ENCODE measurements around the gene BBOF1.
A peak's percentile ranks its signal among the peaks of the same experiment; 100 is the strongest.

BBOF1 gene

DNA sequence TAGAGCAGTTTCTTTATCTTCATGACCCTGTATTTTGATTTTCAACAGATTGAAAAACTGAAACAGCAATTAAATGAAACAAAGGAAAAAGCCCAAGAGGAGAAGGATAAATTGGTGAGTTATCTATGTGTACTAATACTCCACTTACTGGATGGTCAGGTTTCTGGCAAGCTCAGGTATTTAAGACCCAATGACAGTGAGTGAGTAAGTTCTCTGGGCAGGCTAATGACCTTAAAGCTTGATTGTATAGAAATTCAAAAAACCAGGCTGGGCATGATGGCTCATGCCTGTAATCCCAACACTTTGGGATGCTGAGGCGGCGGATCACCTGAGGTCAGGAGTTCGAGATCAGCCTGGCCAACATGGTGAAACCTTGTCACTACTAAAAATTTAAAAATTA, 10.0 kb downstream of the BBOF1 start:
- in situ Hi-C loops (cut with MboI; ENCODE audit: low pct_unique_long_range_greater_than_20kb, low sequenced_read_pairs, unreplicated experiment): no loop called here
- TF ChIP-seq, protein P1, sequence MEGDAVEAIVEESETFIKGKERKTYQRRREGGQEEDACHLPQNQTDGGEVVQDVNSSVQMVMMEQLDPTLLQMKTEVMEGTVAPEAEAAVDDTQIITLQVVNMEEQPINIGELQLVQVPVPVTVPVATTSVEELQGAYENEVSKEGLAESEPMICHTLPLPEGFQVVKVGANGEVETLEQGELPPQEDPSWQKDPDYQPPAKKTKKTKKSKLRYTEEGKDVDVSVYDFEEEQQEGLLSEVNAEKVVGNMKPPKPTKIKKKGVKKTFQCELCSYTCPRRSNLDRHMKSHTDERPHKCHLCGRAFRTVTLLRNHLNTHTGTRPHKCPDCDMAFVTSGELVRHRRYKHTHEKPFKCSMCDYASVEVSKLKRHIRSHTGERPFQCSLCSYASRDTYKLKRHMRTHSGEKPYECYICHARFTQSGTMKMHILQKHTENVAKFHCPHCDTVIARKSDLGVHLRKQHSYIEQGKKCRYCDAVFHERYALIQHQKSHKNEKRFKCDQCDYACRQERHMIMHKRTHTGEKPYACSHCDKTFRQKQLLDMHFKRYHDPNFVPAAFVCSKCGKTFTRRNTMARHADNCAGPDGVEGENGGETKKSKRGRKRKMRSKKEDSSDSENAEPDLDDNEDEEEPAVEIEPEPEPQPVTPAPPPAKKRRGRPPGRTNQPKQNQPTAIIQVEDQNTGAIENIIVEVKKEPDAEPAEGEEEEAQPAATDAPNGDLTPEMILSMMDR (IDR thresholded peaks at IDR 0.05; ENCODE audit: extremely low read depth, insufficient read depth, missing control alignments): no peak
- DNase-seq (ENCODE audit: low spot score): no peak

DNA sequence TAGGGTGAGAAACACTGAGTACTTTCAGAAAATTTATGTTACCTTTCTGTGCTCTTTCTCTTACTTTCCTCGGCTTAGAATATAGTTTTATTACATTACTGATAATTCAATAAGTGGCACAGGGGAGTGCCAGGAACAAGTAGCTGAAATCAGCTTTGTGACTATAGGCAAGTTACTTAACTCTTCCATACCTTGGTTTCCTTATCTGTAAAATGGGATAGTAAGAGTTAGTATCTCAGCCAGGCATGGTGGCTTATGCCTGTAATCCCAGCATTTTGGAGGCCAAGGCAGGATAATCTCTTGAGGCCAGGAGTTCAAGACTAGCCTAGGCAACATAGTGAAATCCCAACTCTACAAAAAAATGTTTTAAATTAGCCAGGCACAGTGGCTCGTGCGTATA, 15.4 kb downstream of the BBOF1 start:
- in situ Hi-C loops (cut with MboI; ENCODE audit: low pct_unique_long_range_greater_than_20kb, low sequenced_read_pairs, unreplicated experiment): no loop called here
- TF ChIP-seq, protein P1 (IDR thresholded peaks at IDR 0.05; ENCODE audit: extremely low read depth, insufficient read depth, missing control alignments): no peak
- no peak for DNase-seq (ENCODE audit: low spot score)

DNA sequence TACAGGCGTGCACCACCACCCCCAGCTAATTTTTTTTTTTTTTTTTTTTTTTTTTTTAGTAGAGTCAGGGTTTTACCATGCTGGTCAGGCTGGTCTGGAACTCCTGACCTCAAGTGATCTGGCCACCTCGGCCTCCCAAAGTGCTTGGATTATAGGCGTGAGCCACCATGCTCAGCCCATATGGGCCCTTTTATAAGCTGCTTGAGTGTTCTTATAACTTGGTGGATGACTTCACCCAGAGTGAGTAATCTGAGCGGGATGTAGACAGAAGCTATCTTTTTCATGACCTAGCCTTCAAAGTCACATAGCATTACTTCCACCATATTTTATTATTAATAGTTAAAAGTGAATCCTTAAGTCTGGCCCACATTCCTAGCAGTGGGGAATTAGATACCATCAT, 16.4 kb downstream of the BBOF1 start:
- in situ Hi-C loops (cut with MboI; ENCODE audit: low pct_unique_long_range_greater_than_20kb, low sequenced_read_pairs, unreplicated experiment): no loop called here
- TF ChIP-seq, protein P1 (IDR thresholded peaks at IDR 0.05; ENCODE audit: extremely low read depth, insufficient read depth, missing control alignments): no peak
- no peak for DNase-seq (ENCODE audit: low spot score)

DNA sequence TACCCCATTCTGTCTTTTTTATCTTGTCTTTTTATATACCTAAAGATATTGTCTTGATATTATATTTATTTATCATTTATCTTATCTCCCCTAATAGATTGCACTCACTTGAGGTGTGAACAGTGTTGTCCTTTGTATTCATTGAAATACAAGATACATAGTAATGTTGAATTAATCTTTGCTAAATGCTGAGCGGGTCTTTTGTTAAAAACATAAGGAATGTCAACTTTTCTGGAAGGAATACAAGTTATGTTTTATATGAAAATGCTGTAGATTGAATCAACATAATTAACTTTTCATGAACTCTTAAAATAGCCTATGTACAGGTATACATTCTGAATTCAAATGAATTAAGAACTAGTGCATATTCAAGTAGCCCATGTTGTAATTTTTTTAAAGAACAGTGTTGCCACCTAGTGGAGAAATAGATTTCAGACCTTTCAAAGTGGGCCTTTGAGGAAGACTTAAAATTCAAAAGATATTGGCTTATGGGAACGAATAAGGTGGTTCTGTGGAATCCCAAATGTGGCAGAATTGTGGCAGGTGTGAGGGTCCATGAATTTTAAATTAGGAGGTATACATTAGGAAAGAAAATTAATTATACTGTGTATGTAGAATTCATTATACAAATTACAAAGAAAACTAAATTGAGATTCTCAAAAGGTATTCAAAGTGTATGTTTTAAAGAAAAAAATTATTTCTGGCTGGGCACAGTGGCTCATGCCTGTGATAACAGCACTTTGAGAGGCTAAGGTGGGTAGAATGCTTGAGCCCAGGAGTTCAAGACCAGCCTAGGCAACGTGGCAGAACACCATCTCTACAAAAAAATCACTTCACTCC, 19.1 kb downstream of the BBOF1 start:
- peak; percentile 58 for DNase-seq (ENCODE audit: low spot score)

DNA sequence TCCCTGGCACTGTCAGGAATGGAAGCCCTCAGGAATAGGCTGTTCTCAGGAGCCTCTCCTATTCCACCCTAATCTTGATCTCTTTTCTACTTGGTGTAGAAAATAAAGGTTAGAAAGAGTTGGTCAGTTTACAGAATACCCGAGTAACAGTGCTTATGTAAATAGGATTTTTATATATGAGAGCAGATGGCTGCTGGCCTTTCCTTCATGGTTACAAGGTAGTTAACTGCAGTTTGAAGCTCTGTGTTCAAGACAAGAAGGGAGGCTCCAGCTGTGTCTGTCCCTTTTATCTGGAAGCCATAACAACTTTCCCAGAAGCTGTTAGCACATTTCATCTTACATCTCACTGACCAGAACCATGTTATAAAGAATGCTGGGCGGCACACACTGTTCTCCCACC, 23.1 kb downstream of the BBOF1 start:
- in situ Hi-C loops (cut with MboI; ENCODE audit: low pct_unique_long_range_greater_than_20kb, low sequenced_read_pairs, unreplicated experiment): no loop called here
- TF ChIP-seq, protein P1 (IDR thresholded peaks at IDR 0.05; ENCODE audit: extremely low read depth, insufficient read depth, missing control alignments): no peak

More for the DNA sequence above, 19.1 kb downstream of the BBOF1 start:
- TF ChIP-seq, protein P1 (IDR thresholded peaks at IDR 0.05; ENCODE audit: extremely low read depth, insufficient read depth, missing control alignments): peak; percentile 58
- in situ Hi-C loops (cut with MboI; ENCODE audit: low pct_unique_long_range_greater_than_20kb, low sequenced_read_pairs, unreplicated experiment): no loop called here

DNA sequence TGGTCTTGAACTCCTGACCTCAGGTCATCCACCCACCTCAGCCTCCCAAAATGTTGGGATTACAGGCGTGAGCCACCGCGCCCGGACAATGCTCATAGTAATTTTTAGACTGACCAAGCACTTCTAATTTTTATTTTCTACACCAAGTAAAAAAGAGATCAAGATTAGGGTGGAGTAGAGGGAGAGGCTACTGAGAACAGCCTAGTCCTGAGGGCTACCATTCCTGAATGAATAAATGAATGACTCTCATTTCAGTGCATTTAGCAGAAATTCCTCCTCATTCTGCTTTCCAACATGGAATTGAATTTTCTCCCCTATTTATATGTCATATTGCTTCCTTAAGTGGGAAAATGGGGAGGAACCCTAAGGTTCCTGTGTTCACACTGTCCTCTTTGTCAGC, 26.4 kb downstream of the BBOF1 start:
- in situ Hi-C loops (cut with MboI; ENCODE audit: low pct_unique_long_range_greater_than_20kb, low sequenced_read_pairs, unreplicated experiment): no loop called here
- TF ChIP-seq, protein P1 (IDR thresholded peaks at IDR 0.05; ENCODE audit: extremely low read depth, insufficient read depth, missing control alignments): no peak

More for the DNA sequence above, 23.1 kb downstream of the BBOF1 start:
- DNase-seq (ENCODE audit: low spot score): no peak

More for the DNA sequence above, 26.4 kb downstream of the BBOF1 start:
- DNase-seq (ENCODE audit: low spot score): no peak

Data from GM13977 (cell line).